CD14-positive monocyte (primary cell): ENCODE results near the gene NDUFB10. TPM values are rescaled to one million over a fixed set of nuclear protein-coding genes. Genes with fewer than 3 reads are reported as not detected.
A peak's percentile ranks its signal among the peaks of the same experiment; 100 is the strongest.

ENCODE experiments used
- DNase-seq, 3 donors: peaks; one replicate each; pipeline ENCODE4 v3.0.0-alpha.2; 2011 to 2022
- H2AFZ ChIP-seq: 2 replicates; pipeline ENCODE4 v1.6.0; 2012; ENCODE audit warnings: mild to moderate bottlenecking, low read depth, low read length, inconsistent platforms; ENCODE audit not compliant: insufficient read depth, poor library complexity, severe bottlenecking
- H3K27ac ChIP-seq, 2 donors: 1 replicate in 1 of 2; 2 replicates in 1 of 2; pipeline ENCODE4 v1.5.1; 2012 to 2013; ENCODE audit warnings: low read length in 2 of 2, control low read depth in 1 of 2, inconsistent platforms in 1 of 2, low read depth in 1 of 2, mild to moderate bottlenecking in 1 of 2
- H3K27me3 ChIP-seq, 2 donors: one replicate each; pipeline versions ENCODE4 v1.6.0 to v1.6.1; 2011 to 2013; ENCODE audit warnings: low read length in 2 of 2; ENCODE audit not compliant: control insufficient read depth in 2 of 2, insufficient read depth in 2 of 2
- H3K36me3 ChIP-seq, 2 donors: replicated peaks in 1 of 2; 1 replicate in 1 of 2; 2 replicates in 1 of 2; pipeline versions ENCODE4 v1.5.1 to v1.6.1; 2012 to 2013; ENCODE audit warnings: low read length in 2 of 2, control low read depth in 1 of 2, inconsistent platforms in 1 of 2, mild to moderate bottlenecking in 1 of 2; ENCODE audit not compliant: insufficient read depth in 2 of 2, control insufficient read depth in 1 of 2
- H3K4me1 ChIP-seq, 2 donors: 1 replicate in 1 of 2; 2 replicates in 1 of 2; pipeline versions ENCODE4 v1.5.1 to v1.6.1; 2012 to 2013; ENCODE audit warnings: low read length in 2 of 2, control low read depth in 1 of 2, inconsistent platforms in 1 of 2, mild to moderate bottlenecking in 1 of 2, moderate library complexity in 1 of 2; ENCODE audit not compliant: insufficient read depth in 2 of 2, control insufficient read depth in 1 of 2
- H3K4me2 ChIP-seq: replicated peaks from 2 replicates; pipeline ENCODE3; 2012; ENCODE audit warnings: low read length, moderate library complexity, mild to moderate bottlenecking; ENCODE audit not compliant: poor library complexity, severe bottlenecking; ENCODE audit errors: extremely low read depth
- H3K4me3 ChIP-seq, 3 experiments: fragments of 200-600 bp in 1 of 3; sonication (generic) in 1 of 3; replicated peaks in 1 of 3; 1 replicate in 2 of 3; 2 replicates in 1 of 3; pipeline ENCODE4 v1.5.1; 2011 to 2013; ENCODE audit warnings: low read length in 3 of 3, mild to moderate bottlenecking in 3 of 3, control low read depth in 2 of 3, low read depth in 2 of 3, inconsistent platforms in 1 of 3, moderate library complexity in 1 of 3
- H3K79me2 ChIP-seq: 2 replicates; pipeline ENCODE4 v1.6.0; 2012; ENCODE audit warnings: mild to moderate bottlenecking, control low read depth, inconsistent platforms, low read length, moderate library complexity; ENCODE audit not compliant: insufficient read depth
- H3K9ac ChIP-seq: 2 replicates; pipeline ENCODE4 v1.6.0; 2017; ENCODE audit warnings: low read length, mild to moderate bottlenecking; ENCODE audit not compliant: insufficient read depth, poor library complexity, severe bottlenecking
- H3K9me3 ChIP-seq, 2 donors: replicated peaks in 1 of 2; 1 replicate in 1 of 2; 2 replicates in 1 of 2; pipeline versions ENCODE4 v1.5.1 to v1.6.1; 2012 to 2013; ENCODE audit warnings: low read length in 2 of 2, control low read depth in 1 of 2; ENCODE audit not compliant: control insufficient read depth in 1 of 2, insufficient read depth in 1 of 2
- H4K20me1 ChIP-seq: 2 replicates; pipeline ENCODE4 v1.6.0; 2012; ENCODE audit warnings: mild to moderate bottlenecking, low read length, control low read depth, moderate library complexity; ENCODE audit not compliant: insufficient read depth
- H3K27ac Mint-ChIP-seq, 7 donors: one replicate each; pipeline ENCODE4 v1.8.0; 2020; ENCODE audit warnings: mild to moderate bottlenecking in 7 of 7, mixed read lengths in 7 of 7, moderate library complexity in 6 of 7, inconsistent platforms in 2 of 7
- H3K27me3 Mint-ChIP-seq, 3 donors: one replicate each; pipeline ENCODE4 v1.8.0; 2021 to 2022; ENCODE audit warnings: low read depth in 3 of 3, mild to moderate bottlenecking in 3 of 3, mixed read lengths in 3 of 3, moderate library complexity in 3 of 3, inconsistent platforms in 1 of 3
- H3K36me3 Mint-ChIP-seq, 2 donors: one replicate each; pipeline ENCODE4 v1.8.0; 2020; ENCODE audit warnings: mixed read lengths in 2 of 2, inconsistent platforms in 1 of 2, mild to moderate bottlenecking in 1 of 2
- H3K4me1 Mint-ChIP-seq: one replicate; pipeline ENCODE4 v1.8.0; 2020; ENCODE audit warnings: mild to moderate bottlenecking, mixed read lengths
- H3K4me3 Mint-ChIP-seq, 2 donors: one replicate each; pipeline ENCODE4 v1.8.0; 2020; ENCODE audit warnings: mild to moderate bottlenecking in 2 of 2, mixed read lengths in 2 of 2, moderate library complexity in 1 of 2
- H3K9me3 Mint-ChIP-seq, 7 donors: one replicate each; pipeline ENCODE4 v1.8.0; 2020 to 2022; ENCODE audit warnings: mixed read lengths in 7 of 7, mild to moderate bottlenecking in 6 of 7, moderate library complexity in 6 of 7, inconsistent platforms in 2 of 7
- WGBS: methylation state at CpG from one replicate; pipeline ENCODE4 v1.1.5; 2013; ENCODE audit warnings: missing lambda C conversion rate; ENCODE audit not compliant: insufficient coverage; 5-methylcytosine and 5-hydroxymethylcytosine counted together
- intact Hi-C, 2 donors: fragments of 100-400 bp; cut with micrococcal nuclease; formaldehyde crosslinking; loops; one replicate each; pipeline versions ENCODE4 v1.15.0 to v1.15.1; 2023
- polyA plus RNA-seq, 3 donors: library from polyadenylated mRNA; depleted of rRNA in 1 of 3; unstranded in 2 of 3; stranded (reverse) in 1 of 3; fragments of 300-500 nt in 2 of 3; fragments of >200 nt in 1 of 3; fragmentation: Illumina TruSeq in 2 of 3; gene quantifications; 1 replicate in 2 of 3; 2 replicates in 1 of 3; pipeline ENCODE4 v1.2.3, GENCODE V29; 2012 to 2021
- small RNA-seq: library from RNA; depleted of rRNA; stranded (forward); fragments of <200 nt; gene quantifications from one replicate; pipeline ENCODE3, GENCODE V24; 2012; ENCODE audit warnings: low read depth; ENCODE audit not compliant: insufficient read length
- TF ChIP-seq, protein P1 (sequence below): fragments of 200-600 bp; IDR thresholded peaks from one replicate; pipeline ENCODE4 v1.8.0; 2022; ENCODE audit warnings: antibody characterized with exemption, mild to moderate bottlenecking

The NDUFB10 gene
- polyA plus RNA-seq, 3 donors, result 121 to 215 (median 186) TPM

GRCh38 chr16:2009791-2010510 is 50.6 kb downstream of the NDUFB10 start, which contains the start of gene ZNF598:
TSS of gene ZNF598 (minus strand) at chr16:2009821.
- Histone ChIP-seq H2AFZ (peak within 1 kb of the TSS; percentile 75), H3K9me3 (no peaks in the 10 kb centered on the region), H3K9ac (peak within 1 kb of the TSS; percentile 91), H3K36me3 (peaks cover 0 to 2% of the 10 kb centered on the region in 2 donors), H3K4me3 (peak within 1 kb of the TSS; percentile 59 to 85 (median 63)), H3K27ac (peak within 1 kb of the TSS; percentile 80 to 88), H3K79me2 (peaks cover 44% of the 10 kb centered on the region), H3K4me1 (peaks cover 34 to 56% of the 10 kb centered on the region in 2 donors), H3K4me2 (peak within 1 kb of the TSS; percentile 94), H4K20me1 (peaks cover 38% of the 10 kb centered on the region), H3K27me3 (no peaks in the 10 kb centered on the region)
- peaks cover 0 to 1% (median 0%) of the 10 kb centered on the region in 3 donors for H3K27me3 Mint-ChIP-seq
- peak; percentile 81 to 86 (median 85) for DNase-seq
- intact Hi-C loops, result loop anchor here (5.0 to 10.0 kb wide), 4 partner anchors 37 to 245 kb away; partner anchors contain the start of genes ECI1 (in 1 of the 2), NTHL1 (in 1 of the 2) and TSC2 (in 1 of the 2)
- peak within 1 kb of the TSS; percentile 84 to 92 for H3K4me3 Mint-ChIP-seq
- WGBS, result 1% methylated on average over 52 of the region's 52 CpGs
- TF ChIP-seq, protein P1, sequence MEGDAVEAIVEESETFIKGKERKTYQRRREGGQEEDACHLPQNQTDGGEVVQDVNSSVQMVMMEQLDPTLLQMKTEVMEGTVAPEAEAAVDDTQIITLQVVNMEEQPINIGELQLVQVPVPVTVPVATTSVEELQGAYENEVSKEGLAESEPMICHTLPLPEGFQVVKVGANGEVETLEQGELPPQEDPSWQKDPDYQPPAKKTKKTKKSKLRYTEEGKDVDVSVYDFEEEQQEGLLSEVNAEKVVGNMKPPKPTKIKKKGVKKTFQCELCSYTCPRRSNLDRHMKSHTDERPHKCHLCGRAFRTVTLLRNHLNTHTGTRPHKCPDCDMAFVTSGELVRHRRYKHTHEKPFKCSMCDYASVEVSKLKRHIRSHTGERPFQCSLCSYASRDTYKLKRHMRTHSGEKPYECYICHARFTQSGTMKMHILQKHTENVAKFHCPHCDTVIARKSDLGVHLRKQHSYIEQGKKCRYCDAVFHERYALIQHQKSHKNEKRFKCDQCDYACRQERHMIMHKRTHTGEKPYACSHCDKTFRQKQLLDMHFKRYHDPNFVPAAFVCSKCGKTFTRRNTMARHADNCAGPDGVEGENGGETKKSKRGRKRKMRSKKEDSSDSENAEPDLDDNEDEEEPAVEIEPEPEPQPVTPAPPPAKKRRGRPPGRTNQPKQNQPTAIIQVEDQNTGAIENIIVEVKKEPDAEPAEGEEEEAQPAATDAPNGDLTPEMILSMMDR, result no peak
- H3K27ac Mint-ChIP-seq, result peak within 1 kb of the TSS; percentile 95 to 98 (median 97)
- H3K36me3 Mint-ChIP-seq, result peaks cover 4 to 7% of the 10 kb centered on the region in 2 donors
- H3K9me3 Mint-ChIP-seq, result peaks cover 0 to 2% (median 0%) of the 10 kb centered on the region in 7 donors
- H3K4me1 Mint-ChIP-seq, result peaks cover 43% of the 10 kb centered on the region

Small RNA genes within 50 kb of the gene (small RNA-seq; reads per million reads assigned to genes)
- not detected for gene AC005363.2
- gene SNORA10, result not detected
- gene SNORA64, result not detected

Other genes with a start within 250 kb of the NDUFB10 start
- 10 to 100 TPM; 57.7 to 80.2 (median 74.7) TPM for gene NME3, start 188.0 kb upstream of the NDUFB10 start, polyA plus RNA-seq
- 10 to 100 TPM in 1 of 3 donors, under 1 TPM in 2; 0.26 to 36.6 (median 0.48) TPM for gene EME2, start 186.7 kb upstream of the NDUFB10 start, polyA plus RNA-seq
- 100 to 1,000 TPM in 2 of 3 donors, 10 to 100 TPM in 1; 34.5 to 137 (median 109) TPM for gene MRPS34, start 186.4 kb upstream of the NDUFB10 start, polyA plus RNA-seq
- gene SPSB3, start 177.0 kb upstream of the NDUFB10 start, polyA plus RNA-seq, result 100 to 1,000 TPM in 1 of 3 donors, 10 to 100 TPM in 2; 36.8 to 151 (median 40.2) TPM
- 10 to 100 TPM; 34.4 to 69.5 (median 57.9) TPM for gene NUBP2, start 176.6 kb upstream of the NDUFB10 start, polyA plus RNA-seq
- under 1 TPM in 1 of 3 donors, not detected in 2; 0.07 TPM for gene IGFALS, start 165.8 kb upstream of the NDUFB10 start, polyA plus RNA-seq
- gene HAGH, start 132.7 kb upstream of the NDUFB10 start, polyA plus RNA-seq, result 10 to 100 TPM; 42.6 to 82.1 (median 47.7) TPM
- gene FAHD1, start 132.3 kb upstream of the NDUFB10 start, polyA plus RNA-seq, result 10 to 100 TPM in 2 of 3 donors, 1 to 10 TPM in 1; 7.5 to 24.9 (median 17.3) TPM
- not detected for gene MEIOB, start 87.4 kb upstream of the NDUFB10 start, polyA plus RNA-seq
- not detected for gene HS3ST6, start 41.1 kb upstream of the NDUFB10 start, polyA plus RNA-seq
- gene MSRB1, start 16.3 kb upstream of the NDUFB10 start, polyA plus RNA-seq, result 100 to 1,000 TPM; 116 to 427 (median 416) TPM
- not detected for gene RPL3L, start 4.8 kb upstream of the NDUFB10 start, polyA plus RNA-seq
- gene RPS2, start 5.3 kb downstream of the NDUFB10 start, polyA plus RNA-seq, result 1,000 to 10,000 TPM; 1,849 to 2,136 (median 1,893) TPM
- gene RNF151, start 7.3 kb downstream of the NDUFB10 start, polyA plus RNA-seq, result not detected
- gene TBL3, start 12.5 kb downstream of the NDUFB10 start, polyA plus RNA-seq, result 10 to 100 TPM; 33.9 to 37.8 (median 36.0) TPM
- under 1 TPM in 1 of 3 donors, not detected in 2; 0.09 TPM for gene NOXO1, start 21.9 kb downstream of the NDUFB10 start, polyA plus RNA-seq
- gene GFER, start 24.7 kb downstream of the NDUFB10 start, polyA plus RNA-seq, result 10 to 100 TPM in 2 of 3 donors, 1 to 10 TPM in 1; 8.1 to 22.7 (median 22.4) TPM
- gene SYNGR3, start 30.4 kb downstream of the NDUFB10 start, polyA plus RNA-seq, result under 1 TPM in 2 of 3 donors, not detected in 1; 0.20 to 0.29 TPM
- 10 to 100 TPM in 1 of 3 donors, 1 to 10 TPM in 2; 1.4 to 42.1 (median 1.5) TPM for gene ZNF598, start 50.3 kb downstream of the NDUFB10 start, polyA plus RNA-seq
- not detected for gene NPW, start 60.2 kb downstream of the NDUFB10 start, polyA plus RNA-seq
- 1 to 10 TPM in 1 of 3 donors, under 1 TPM in 2; 0.66 to 8.2 (median 0.78) TPM for gene NHERF2, start 67.4 kb downstream of the NDUFB10 start, polyA plus RNA-seq
- 10 to 100 TPM in 1 of 3 donors, 1 to 10 TPM in 2; 9.2 to 22.4 (median 9.6) TPM for gene NTHL1, start 88.3 kb downstream of the NDUFB10 start, polyA plus RNA-seq
- gene TSC2, start 88.4 kb downstream of the NDUFB10 start, polyA plus RNA-seq, result 10 to 100 TPM; 11.7 to 95.1 (median 20.8) TPM
- 10 to 100 TPM in 1 of 3 donors, 1 to 10 TPM in 1, under 1 TPM in 1; 0.22 to 53.8 (median 1.6) TPM for gene PKD1, start 176.4 kb downstream of the NDUFB10 start, polyA plus RNA-seq
- gene RAB26, start 189.1 kb downstream of the NDUFB10 start, polyA plus RNA-seq, result not detected
- 10 to 100 TPM in 1 of 3 donors, 1 to 10 TPM in 2; 5.9 to 41.9 (median 6.7) TPM for gene TRAF7, start 196.2 kb downstream of the NDUFB10 start, polyA plus RNA-seq
- gene CASKIN1, start 237.1 kb downstream of the NDUFB10 start, polyA plus RNA-seq, result not detected
- 10 to 100 TPM; 29.9 to 54.3 (median 30.5) TPM for gene MLST8, start 245.9 kb downstream of the NDUFB10 start, polyA plus RNA-seq